NT2/D1 (cell line): Measurements from ENCODE around the gene INPP1.

Source experiments
- SUZ12 ChIP-seq: IDR thresholded peaks from 2 replicates; pipeline ENCODE4 v1.6.1; 2011; ENCODE audit not compliant: insufficient read length, insufficient read depth; ENCODE audit errors: extremely low read depth
- YY1 ChIP-seq: IDR thresholded peaks from 2 replicates; pipeline ENCODE4 v1.6.1; 2011; ENCODE audit not compliant: insufficient read length, insufficient read depth
- ZNF274 ChIP-seq: IDR thresholded peaks from 2 replicates; pipeline ENCODE4 v1.6.1; 2011; ENCODE audit warnings: mild to moderate bottlenecking, low read depth, low read length

GRCh38 chr2:190362894-190363293, 19.5 kb downstream of the INPP1 start:
- TF ChIP-seq SUZ12 = no peak
- no peak for TF ChIP-seq YY1
- no peak for TF ChIP-seq ZNF274
